Stimulated activated CD8-positive, alpha-beta memory T cell treated with anti-CD3 and anti-CD28 coated beads, Interleukin-4, amount 100 ng/mL, for 48 hours (primary cell): ENCODE measurements around the gene TFPI2.

ENCODE experiments used
- DNase-seq: peaks from one replicate; pipeline ENCODE4 v3.0.0-alpha.2; 2020

Gene TFPI2

GRCh38 chr7:93854480-93854879 is 36.1 kb downstream of the TFPI2 start:
- no peak for DNase-seq

- no peak for DNase-seq
These were observed 39.0 kb downstream of the TFPI2 start for GRCh38 chr7:93851536-93851935.

GRCh38 chr7:93843260-93843659 is 47.3 kb downstream of the TFPI2 start:
- DNase-seq, result no peak

- DNase-seq, result no peak
These were observed 51.6 kb downstream of the TFPI2 start for GRCh38 chr7:93838966-93839365.

GRCh38 chr7:93837245-93837644 is 53.3 kb downstream of the TFPI2 start:
- DNase-seq, result no peak

GRCh38 chr7:93836116-93836515 is 54.4 kb downstream of the TFPI2 start:
- DNase-seq, result no peak

- no peak for DNase-seq
These were observed 54.9 kb downstream of the TFPI2 start for GRCh38 chr7:93835702-93836101.
